HepG2 (cell line): ENCODE results near the gene TTC23. TPM values are rescaled to one million over a fixed set of nuclear protein-coding genes. Genes with fewer than 3 reads are reported as not detected.

Experiments used
- AHR ChIP-seq: IDR thresholded peaks from 2 replicates; pipeline ENCODE4 v1.6.1; 2018; ENCODE audit warnings: missing genetic modification reagents, missing compliant biosample characterization
- CBFB ChIP-seq: sonication (generic); formaldehyde crosslinking; IDR thresholded peaks from 2 replicates; pipeline ENCODE4 v1.4.0; 2020; ENCODE audit warnings: missing genetic modification reagents
- CCDC6 ChIP-seq: sonication (generic); formaldehyde crosslinking; IDR thresholded peaks from 2 replicates; pipeline ENCODE4 v1.8.1; 2022; ENCODE audit warnings: mild to moderate bottlenecking, missing genetic modification reagents, moderate library complexity
- E2F5 ChIP-seq: sonication (generic); formaldehyde crosslinking; conservative IDR thresholded peaks from 2 replicates; pipeline ENCODE4 v1.4.0; 2020; ENCODE audit warnings: missing genetic modification reagents
- GMEB2 ChIP-seq: IDR thresholded peaks from 2 replicates; pipeline ENCODE4 v1.6.1; 2016; ENCODE audit warnings: missing biosample characterization, missing genetic modification reagents, low read depth
- HMGXB3 ChIP-seq: sonication (generic); formaldehyde crosslinking; IDR thresholded peaks from 2 replicates; pipeline ENCODE4 v1.4.0; 2020; ENCODE audit warnings: missing genetic modification reagents, borderline replicate concordance
- HNRNPK ChIP-seq: fragments of 200-400 bp; formaldehyde crosslinking; IDR thresholded peaks from 2 replicates; pipeline ENCODE4 v1.6.1; 2018; ENCODE audit warnings: low read length, low read depth, moderate library complexity, mild to moderate bottlenecking; ENCODE audit not compliant: poor library complexity, severe bottlenecking
- IRX3 ChIP-seq: sonication (generic); formaldehyde crosslinking; IDR thresholded peaks from 2 replicates; pipeline ENCODE4 v1.8.1; 2023; ENCODE audit warnings: mild to moderate bottlenecking, low read depth, missing genetic modification reagents, borderline replicate concordance
- KDM1A ChIP-seq: IDR thresholded peaks from 2 replicates; pipeline ENCODE4 v1.6.1; 2016; ENCODE audit warnings: missing compliant biosample characterization
- KDM3A ChIP-seq: IDR thresholded peaks from 2 replicates; pipeline ENCODE4 v1.6.1; 2018; ENCODE audit warnings: low read depth, missing compliant biosample characterization
- MED8 ChIP-seq: sonication (generic); formaldehyde crosslinking; IDR thresholded peaks from 2 replicates; pipeline ENCODE4 v1.8.1; 2023; ENCODE audit warnings: mild to moderate bottlenecking, missing genetic modification reagents; ENCODE audit not compliant: insufficient replicate concordance
- MXI1 ChIP-seq: IDR thresholded peaks from 3 replicates; pipeline ENCODE4 v1.6.1; 2012; ENCODE audit warnings: low read depth, low read length, inconsistent platforms, borderline replicate concordance
- POLR2AphosphoS5 ChIP-seq: IDR thresholded peaks from 2 replicates; pipeline ENCODE4 v1.6.1; 2012; ENCODE audit warnings: low read depth, low read length
- PRMT3 ChIP-seq: sonication (generic); formaldehyde crosslinking; IDR thresholded peaks from 2 replicates; pipeline ENCODE4 v1.8.1; 2022; ENCODE audit warnings: low read depth, mild to moderate bottlenecking, moderate library complexity, missing genetic modification reagents, borderline replicate concordance
- RFX1 ChIP-seq: fragments of 450-650 bp; IDR thresholded peaks from 2 replicates; pipeline ENCODE4 v1.6.1; 2017
- SAP130 ChIP-seq: IDR thresholded peaks from 2 replicates; pipeline ENCODE4 v1.6.1; 2016; ENCODE audit warnings: low read depth
- SIN3A ChIP-seq: IDR thresholded peaks from 2 replicates; pipeline ENCODE4 v1.6.1; 2011; ENCODE audit warnings: low read depth, mild to moderate bottlenecking, control low read depth, low read length, borderline replicate concordance
- SIX1 ChIP-seq: sonication (generic); formaldehyde crosslinking; IDR thresholded peaks from 2 replicates; pipeline ENCODE4 v1.4.0; 2020; ENCODE audit warnings: missing genetic modification reagents, borderline replicate concordance
- XRCC5 ChIP-seq: fragments of 200-400 bp; formaldehyde crosslinking; optimal IDR thresholded peaks from 2 replicates; pipeline ENCODE3; 2017; ENCODE audit warnings: mild to moderate bottlenecking, low read length
- ZKSCAN1 ChIP-seq: fragments of 150-350 bp; IDR thresholded peaks from 2 replicates; pipeline ENCODE4 v1.6.1; 2014; ENCODE audit warnings: low read length
- ZNF234 ChIP-seq: sonication (generic); formaldehyde crosslinking; conservative IDR thresholded peaks from 2 replicates; pipeline ENCODE4 v1.5.1; 2020; ENCODE audit warnings: mild to moderate bottlenecking, missing genetic modification reagents
- ZNF350 ChIP-seq: sonication (generic); formaldehyde crosslinking; IDR thresholded peaks from 2 replicates; pipeline ENCODE4 v1.4.0; 2020; ENCODE audit warnings: mild to moderate bottlenecking, low read depth, missing genetic modification reagents, borderline replicate concordance
- ZNF607 ChIP-seq: sonication (generic); formaldehyde crosslinking; IDR thresholded peaks from 2 replicates; pipeline ENCODE4 v1.5.1; 2020; ENCODE audit warnings: missing genetic modification reagents, mild to moderate bottlenecking, borderline replicate concordance
- ZNF670 ChIP-seq: sonication (generic); formaldehyde crosslinking; IDR thresholded peaks from 2 replicates; pipeline ENCODE4 v1.8.0; 2022; ENCODE audit warnings: mild to moderate bottlenecking, missing genetic modification reagents, borderline replicate concordance
- ZNF761 ChIP-seq: sonication (generic); formaldehyde crosslinking; conservative IDR thresholded peaks from 2 replicates; pipeline ENCODE4 v1.4.0; 2020; ENCODE audit warnings: mild to moderate bottlenecking, missing genetic modification reagents
- ZNF773 ChIP-seq: sonication (generic); formaldehyde crosslinking; IDR thresholded peaks from 2 replicates; pipeline ENCODE4 v1.4.0; 2020; ENCODE audit warnings: missing genetic modification reagents, borderline replicate concordance
- polyA plus RNA-seq, 8 experiments: library from polyadenylated mRNA; depleted of rRNA in 3 of 8; stranded (reverse) in 7 of 8; unstranded in 1 of 8; fragments of >200 nt; fragmentation: Illumina TruSeq in 4 of 8; extraction: Trizol in 4 of 8; gene quantifications; 2 replicates each; pipeline versions ENCODE4 v1.2.1 to v1.2.3, GENCODE V29; 2011 to 2016; ENCODE audit warnings: low read depth in 4 of 8, missing spikeins in 1 of 8, mixed read lengths in 1 of 8; ENCODE audit not compliant: insufficient read depth in 1 of 8
- total RNA-seq, 5 experiments: library from RNA; depleted of rRNA; stranded (reverse); fragments of >200 nt; fragmentation: Illumina TruSeq; extraction: Trizol; gene quantifications; 2 replicates each; pipeline ENCODE4 v1.2.3, GENCODE V29; 2016; ENCODE audit warnings: low read depth in 1 of 5

TTC23 gene
- total and polyA plus RNA-seq, 2 of the 13 experiments (the other 11 are each of a cell fraction or from before 2014, with no cell fraction given) = 1.6 to 11.7 TPM

GRCh38 chr15:99131441-99132023, 117.8 kb downstream of the TTC23 start (continued):
- TF ChIP-seq HMGXB3 (no peak), E2F5 (CRISPR knock-in tag) (no peak), KDM3A (CRISPR knock-in tag) (no peak), CCDC6 (CRISPR knock-in tag) (no peak), SIN3A (no peak), IRX3 (no peak), XRCC5 (peak; percentile 85), ZNF350 (CRISPR knock-in tag) (peak; percentile 22; the same call in 1 of the 2 replicates), AHR (CRISPR knock-in tag) (no peak), ZNF761 (CRISPR knock-in tag) (no peak), HNRNPK (no peak), KDM1A (CRISPR knock-in tag) (no peak), ZKSCAN1 (no peak), ZNF234 (CRISPR knock-in tag) (no peak), ZNF670 (CRISPR knock-in tag) (peak; percentile 96), POLR2AphosphoS5 (no peak), ZNF773 (CRISPR knock-in tag) (no peak), SAP130 (CRISPR knock-in tag) (peak; percentile 68), ZNF607 (CRISPR knock-in tag) (no peak), PRMT3 (CRISPR knock-in tag) (no peak), GMEB2 (CRISPR knock-in tag) (no peak), SIX1 (CRISPR knock-in tag) (no peak), CBFB (no peak), RFX1 (no peak), MED8 (no peak), MXI1 (peak; percentile 22; the same call in 1 of the 3 replicates)
